GM12878 (cell line): ENCODE measurements around the gene ACKR1.

Experiments used
- EP300 ChIP-seq, 2 experiments: fragments of 150-350 bp in 1 of 2; IDR thresholded peaks; 2 replicates each; pipeline ENCODE4 v1.6.1; 2011 to 2012; ENCODE audit warnings: low read depth in 2 of 2, low read length in 2 of 2, borderline replicate concordance in 1 of 2, improper control_type of control experiment in 1 of 2, inconsistent platforms in 1 of 2; ENCODE audit not compliant: control insufficient read depth in 1 of 2
- PAX5 ChIP-seq: IDR thresholded peaks from 2 replicates; pipeline ENCODE4 v1.6.1; 2011; ENCODE audit warnings: low read depth, low read length, borderline replicate concordance
- POLR2AphosphoS2 ChIP-seq: IDR thresholded peaks from 2 replicates; pipeline ENCODE4 v1.6.1; 2011; ENCODE audit warnings: low read depth, mild to moderate bottlenecking, low read length, improper control_type of control experiment, moderate library complexity
- POLR2AphosphoS5 ChIP-seq: IDR thresholded peaks from 2 replicates; pipeline ENCODE4 v1.6.1; 2011; ENCODE audit warnings: mild to moderate bottlenecking, low read length, inconsistent platforms
- ZNF384 ChIP-seq: IDR thresholded peaks from 2 replicates; pipeline ENCODE4 v1.6.1; 2012; ENCODE audit warnings: low read depth, mild to moderate bottlenecking, low read length, improper control_type of control experiment, borderline replicate concordance
- TF ChIP-seq, protein P1 (sequence below): IDR thresholded peaks from 2 replicates; pipeline ENCODE4 v1.6.1; 2011; ENCODE audit warnings: borderline replicate concordance, low read depth, mild to moderate bottlenecking, moderate library complexity, mixed read lengths, low read length; ENCODE audit not compliant: insufficient read depth; ENCODE audit errors: extremely low read length
- TF ChIP-seq, protein P2 (sequence below), 3 experiments: IDR thresholded peaks in 2 of 3; conservative IDR thresholded peaks in 1 of 3; 2 replicates each; pipeline ENCODE4 v1.5.1; 2011; ENCODE audit warnings: low read depth in 3 of 3, low read length in 3 of 3, mild to moderate bottlenecking in 3 of 3, control low read depth in 2 of 3, moderate library complexity in 2 of 3, inconsistent platforms in 1 of 3, mixed read lengths in 1 of 3; ENCODE audit not compliant: control insufficient read depth in 2 of 3, insufficient read depth in 1 of 3; ENCODE audit errors: extremely low read depth in 1 of 3
- TF ChIP-seq, protein P3 (sequence below): IDR thresholded peaks from 2 replicates; pipeline ENCODE4 v1.6.1; 2011; ENCODE audit warnings: low read depth, low read length, improper control_type of control experiment, borderline replicate concordance

- TF ChIP-seq POLR2AphosphoS5: no peak
- no peak for TF ChIP-seq PAX5
- TF ChIP-seq, protein P1, sequence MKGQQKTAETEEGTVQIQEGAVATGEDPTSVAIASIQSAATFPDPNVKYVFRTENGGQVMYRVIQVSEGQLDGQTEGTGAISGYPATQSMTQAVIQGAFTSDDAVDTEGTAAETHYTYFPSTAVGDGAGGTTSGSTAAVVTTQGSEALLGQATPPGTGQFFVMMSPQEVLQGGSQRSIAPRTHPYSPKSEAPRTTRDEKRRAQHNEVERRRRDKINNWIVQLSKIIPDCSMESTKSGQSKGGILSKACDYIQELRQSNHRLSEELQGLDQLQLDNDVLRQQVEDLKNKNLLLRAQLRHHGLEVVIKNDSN: no peak
- TF ChIP-seq, protein P2, sequence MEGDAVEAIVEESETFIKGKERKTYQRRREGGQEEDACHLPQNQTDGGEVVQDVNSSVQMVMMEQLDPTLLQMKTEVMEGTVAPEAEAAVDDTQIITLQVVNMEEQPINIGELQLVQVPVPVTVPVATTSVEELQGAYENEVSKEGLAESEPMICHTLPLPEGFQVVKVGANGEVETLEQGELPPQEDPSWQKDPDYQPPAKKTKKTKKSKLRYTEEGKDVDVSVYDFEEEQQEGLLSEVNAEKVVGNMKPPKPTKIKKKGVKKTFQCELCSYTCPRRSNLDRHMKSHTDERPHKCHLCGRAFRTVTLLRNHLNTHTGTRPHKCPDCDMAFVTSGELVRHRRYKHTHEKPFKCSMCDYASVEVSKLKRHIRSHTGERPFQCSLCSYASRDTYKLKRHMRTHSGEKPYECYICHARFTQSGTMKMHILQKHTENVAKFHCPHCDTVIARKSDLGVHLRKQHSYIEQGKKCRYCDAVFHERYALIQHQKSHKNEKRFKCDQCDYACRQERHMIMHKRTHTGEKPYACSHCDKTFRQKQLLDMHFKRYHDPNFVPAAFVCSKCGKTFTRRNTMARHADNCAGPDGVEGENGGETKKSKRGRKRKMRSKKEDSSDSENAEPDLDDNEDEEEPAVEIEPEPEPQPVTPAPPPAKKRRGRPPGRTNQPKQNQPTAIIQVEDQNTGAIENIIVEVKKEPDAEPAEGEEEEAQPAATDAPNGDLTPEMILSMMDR (IDR thresholded peaks at IDR 0.05 in 2 of 3, conservative IDR thresholded peaks at IDR 0.05 in 1 of 3; ENCODE audit: control insufficient read depth in 2 of 3, extremely low read depth in 1 of 3, insufficient read depth in 1 of 3, low read depth in 3 of 3, low read length in 3 of 3): no peak
- TF ChIP-seq, protein P3, sequence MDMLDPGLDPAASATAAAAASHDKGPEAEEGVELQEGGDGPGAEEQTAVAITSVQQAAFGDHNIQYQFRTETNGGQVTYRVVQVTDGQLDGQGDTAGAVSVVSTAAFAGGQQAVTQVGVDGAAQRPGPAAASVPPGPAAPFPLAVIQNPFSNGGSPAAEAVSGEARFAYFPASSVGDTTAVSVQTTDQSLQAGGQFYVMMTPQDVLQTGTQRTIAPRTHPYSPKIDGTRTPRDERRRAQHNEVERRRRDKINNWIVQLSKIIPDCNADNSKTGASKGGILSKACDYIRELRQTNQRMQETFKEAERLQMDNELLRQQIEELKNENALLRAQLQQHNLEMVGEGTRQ: no peak
- TF ChIP-seq ZNF384: no peak
- TF ChIP-seq POLR2AphosphoS2: no peak
- TF ChIP-seq EP300 (IDR thresholded peaks at IDR 0.05; ENCODE audit: borderline replicate concordance in 1 of 2, control insufficient read depth in 1 of 2, low read depth in 2 of 2, low read length in 2 of 2): no peak
These were observed 34.0 kb upstream of the ACKR1 start for GRCh38 chr1:159170639-159171038.
